K562 (cell line): ENCODE measurements around the gene NMNAT1. TPM values are rescaled to one million over a fixed set of nuclear protein-coding genes. Genes with fewer than 3 reads are reported as not detected.

Experiments used
- BRCA1 ChIP-seq, 2 experiments: fragments of 450-650 bp in 1 of 2; sonication (generic) in 1 of 2; formaldehyde crosslinking in 1 of 2; IDR thresholded peaks; 2 replicates each; pipeline versions ENCODE4 v1.5.0 to v1.6.1; 2017 to 2020; ENCODE audit warnings: mild to moderate bottlenecking in 1 of 2, missing genetic modification reagents in 1 of 2
- CREBBP ChIP-seq: IDR thresholded peaks from one replicate; pipeline ENCODE4 v1.6.1; 2012; ENCODE audit warnings: low read depth, mild to moderate bottlenecking, control low read depth, inconsistent platforms, low read length
- E2F3 ChIP-seq: fragments of 250-450 bp; sonication (Bioruptor Pico); IDR thresholded peaks from 2 replicates; pipeline ENCODE4 v1.4.0; 2020; ENCODE audit warnings: mild to moderate bottlenecking
- E2F8 ChIP-seq: fragments of 450-650 bp; IDR thresholded peaks from 2 replicates; pipeline ENCODE4 v1.7.1; 2018; ENCODE audit warnings: mild to moderate bottlenecking, low read depth; ENCODE audit not compliant: partially characterized antibody
- HINFP ChIP-seq: fragments of 450-650 bp; conservative IDR thresholded peaks from 2 replicates; pipeline ENCODE4 v1.6.1; 2016; ENCODE audit warnings: missing genetic modification characterization, low read depth, mild to moderate bottlenecking, control low read depth, missing compliant biosample characterization
- HNRNPH1 ChIP-seq: fragments of 200-400 bp; formaldehyde crosslinking; optimal IDR thresholded peaks from 2 replicates; pipeline ENCODE3; 2017; ENCODE audit warnings: low read depth, mild to moderate bottlenecking, low read length, moderate library complexity
- NCOA2 ChIP-seq, 2 experiments: fragments of 450-650 bp; IDR thresholded peaks; 2 replicates each; pipeline ENCODE4 v1.6.1; 2018; ENCODE audit warnings: mild to moderate bottlenecking in 2 of 2, moderate library complexity in 1 of 2; ENCODE audit not compliant: partially characterized antibody in 2 of 2
- PURB ChIP-seq: sonication (generic); formaldehyde crosslinking; IDR thresholded peaks from 2 replicates; pipeline ENCODE4 v1.9.0; 2021; ENCODE audit warnings: low read depth, mild to moderate bottlenecking, missing genetic modification reagents
- SOX6 ChIP-seq: fragments of 450-650 bp; IDR thresholded peaks from 2 replicates; pipeline ENCODE4 v1.6.1; 2014; ENCODE audit warnings: mild to moderate bottlenecking
- TBL1XR1 ChIP-seq, 2 experiments: IDR thresholded peaks; 2 replicates each; pipeline ENCODE4 v1.6.1; 2012; ENCODE audit warnings: improper control_type of control experiment in 2 of 2, low read length in 2 of 2, mild to moderate bottlenecking in 1 of 2
- TRIM24 ChIP-seq, 2 experiments: fragments of 450-650 bp; IDR thresholded peaks; 2 replicates each; pipeline ENCODE4 v1.6.1; 2016
- TSHZ1 ChIP-seq: fragments of 250-450 bp; sonication (Bioruptor Pico); IDR thresholded peaks from 2 replicates; pipeline ENCODE4 v1.4.0; 2020; ENCODE audit warnings: mild to moderate bottlenecking, moderate library complexity
- ZNF23 ChIP-seq: fragments of 250-450 bp; sonication (Bioruptor Pico); IDR thresholded peaks from 2 replicates; pipeline ENCODE4 v1.4.0; 2020; ENCODE audit warnings: mild to moderate bottlenecking
- ZNF395 ChIP-seq: fragments of 200-800 bp; sonication (Bioruptor generic); IDR thresholded peaks from 2 replicates; pipeline ENCODE4 v1.6.1; 2017; ENCODE audit warnings: missing genetic modification characterization, missing compliant biosample characterization
- ZNF41 ChIP-seq: fragments of 250-450 bp; sonication (Bioruptor Pico); conservative IDR thresholded peaks from 2 replicates; pipeline ENCODE4 v1.4.0; 2020; ENCODE audit warnings: mild to moderate bottlenecking
- ZNF699 ChIP-seq: fragments of 250-450 bp; sonication (Bioruptor Pico); IDR thresholded peaks from 2 replicates; pipeline ENCODE4 v1.8.0; 2021; ENCODE audit warnings: mild to moderate bottlenecking, moderate library complexity; ENCODE audit not compliant: insufficient replicate concordance
- ZZZ3 ChIP-seq: fragments of 450-650 bp; IDR thresholded peaks from 2 replicates; pipeline ENCODE4 v1.6.1; 2016; ENCODE audit warnings: antibody characterized with exemption, mild to moderate bottlenecking, moderate library complexity
- polyA plus RNA-seq, 8 experiments: library from polyadenylated mRNA; depleted of rRNA in 4 of 8; stranded (reverse) in 5 of 8; unstranded in 3 of 8; fragments of >200 nt; fragmentation: Nextera tagmentation in 2 of 8; fragmentation: Illumina TruSeq in 1 of 8; extraction: Ambion mirVana in 2 of 8; extraction: Trizol in 1 of 8; gene quantifications; 2 replicates each; pipeline versions ENCODE4 v1.2.1 to v1.2.3, GENCODE V29; 2011 to 2014; ENCODE audit warnings: inconsistent platforms in 1 of 8, missing spikeins in 1 of 8
- total RNA-seq, 7 experiments: library from RNA; depleted of rRNA in 6 of 7; stranded (reverse); fragments of >200 nt in 6 of 7; fragmentation: Illumina TruSeq in 2 of 7; extraction: Trizol in 2 of 7; gene quantifications; 2 replicates each; pipeline versions ENCODE4 v1.2.1 to v1.2.3, GENCODE V29; 2011 to 2021; ENCODE audit warnings: low replicate concordance in 1 of 7

NMNAT1 gene
- total and polyA plus RNA-seq, 9 of the 15 experiments (the other 6 are each of a cell fraction or from before 2014, with no cell fraction given): 5.1 to 14.6 (median 12.1) TPM

- peak; percentile 95 for TF ChIP-seq ZNF395 (CRISPR knock-in tag)
- TF ChIP-seq ZZZ3: no peak
- 0 out of 2 replicates have a peak, but pooled peaks have one; percentile 60 for TF ChIP-seq ZNF41
- 0 out of 2 replicates have a peak, but pooled peaks have one; percentile 22 for TF ChIP-seq TSHZ1 (CRISPR knock-in tag)
- TF ChIP-seq BRCA1 (IDR thresholded peaks at IDR 0.05): no peak
- TF ChIP-seq BRCA1 (CRISPR knock-in tag; IDR thresholded peaks at IDR 0.05): no peak
- peak; percentile 76 for TF ChIP-seq SOX6
- TF ChIP-seq ZNF699: no peak
- no peak for TF ChIP-seq E2F8
- no peak for TF ChIP-seq PURB (CRISPR knock-in tag)
- TF ChIP-seq TRIM24 (IDR thresholded peaks at IDR 0.05): no peak
- no peak for TF ChIP-seq HINFP (tag)
- TF ChIP-seq ZNF23 (CRISPR knock-in tag): no peak
- TF ChIP-seq TBL1XR1 (IDR thresholded peaks at IDR 0.05; ENCODE audit: low read length in 2 of 2): no peak
- TF ChIP-seq HNRNPH1: no peak
- TF ChIP-seq E2F3 (CRISPR knock-in tag): peak; percentile 76
- no peak for TF ChIP-seq CREBBP
- TF ChIP-seq NCOA2 (IDR thresholded peaks at IDR 0.05; ENCODE audit: partially characterized antibody in 2 of 2): no peak
Measured at GRCh38 chr1:9929431-9930385, 13.6 kb upstream of the NMNAT1 start (continued).
